ENCODE measurements around the gene MAEA.

GRCh38 chr4:1368421-1369090 lies 78.9 kb downstream of the MAEA start:
- TF ChIP-seq ATF3 (IDR thresholded peaks at IDR 0.05; ENCODE audit: insufficient read depth, low read depth, low read length) (no peak), CTCF (IDR thresholded peaks at IDR 0.05; ENCODE audit: control extremely low read depth in 1 of 3, insufficient read depth in 1 of 3, low read depth in 1 of 3, low read length in 3 of 3) (peak in 2 of 3 experiments; percentile 41 to 58; a peak in 3 of 4 replicates), JUN (IDR thresholded peaks at IDR 0.05; ENCODE audit: low read depth, low read length) (no peak), CBX8 (IDR thresholded peaks at IDR 0.05; ENCODE audit: borderline replicate concordance, low read depth, low read length) (no peak), POLR2A (IDR thresholded peaks at IDR 0.05; ENCODE audit: control extremely low read depth in 1 of 2, low read depth in 2 of 2, low read length in 2 of 2) (no peak), E2F6 (IDR thresholded peaks at IDR 0.05) (no peak), CREB1 (IDR thresholded peaks at IDR 0.05) (no peak), MAX (IDR thresholded peaks at IDR 0.05) (no peak), GTF2F1 (IDR thresholded peaks at IDR 0.05; ENCODE audit: borderline replicate concordance, low read depth, low read length) (no peak), POLR2AphosphoS5 (IDR thresholded peaks at IDR 0.05; ENCODE audit: low read depth, low read length) (no peak), USF2 (IDR thresholded peaks at IDR 0.05; ENCODE audit: low read length) (no peak), SUZ12 (IDR thresholded peaks at IDR 0.05; ENCODE audit: low read length) (no peak)

Data from H1 (cell line).